Hepatocyte (in vitro differentiated cells): ENCODE results near the gene RIMS1.

Experiments
- EZH2 ChIP-seq: fragments of 200-600 bp; sonication (generic); IDR thresholded peaks from 2 replicates; pipeline ENCODE4 v1.6.1; 2016; ENCODE audit warnings: antibody characterized with exemption, mild to moderate bottlenecking, borderline replicate concordance
- EZH2phosphoT487 ChIP-seq: fragments of 200-600 bp; sonication (generic); IDR thresholded peaks from one replicate; pipeline ENCODE4 v1.6.1; 2018; ENCODE audit warnings: antibody characterized with exemption, mild to moderate bottlenecking, low read depth, moderate library complexity; ENCODE audit not compliant: unreplicated experiment, severe bottlenecking
- TF ChIP-seq, protein P1 (sequence below): fragments of 200-600 bp; sonication (generic); IDR thresholded peaks from 2 replicates; pipeline ENCODE4 v1.5.1; 2016; ENCODE audit warnings: antibody characterized with exemption, mild to moderate bottlenecking; ENCODE audit not compliant: poor library complexity

GRCh38 chr6:72132427-72132826 is 246.1 kb downstream of the RIMS1 start:
- TF ChIP-seq, protein P1, sequence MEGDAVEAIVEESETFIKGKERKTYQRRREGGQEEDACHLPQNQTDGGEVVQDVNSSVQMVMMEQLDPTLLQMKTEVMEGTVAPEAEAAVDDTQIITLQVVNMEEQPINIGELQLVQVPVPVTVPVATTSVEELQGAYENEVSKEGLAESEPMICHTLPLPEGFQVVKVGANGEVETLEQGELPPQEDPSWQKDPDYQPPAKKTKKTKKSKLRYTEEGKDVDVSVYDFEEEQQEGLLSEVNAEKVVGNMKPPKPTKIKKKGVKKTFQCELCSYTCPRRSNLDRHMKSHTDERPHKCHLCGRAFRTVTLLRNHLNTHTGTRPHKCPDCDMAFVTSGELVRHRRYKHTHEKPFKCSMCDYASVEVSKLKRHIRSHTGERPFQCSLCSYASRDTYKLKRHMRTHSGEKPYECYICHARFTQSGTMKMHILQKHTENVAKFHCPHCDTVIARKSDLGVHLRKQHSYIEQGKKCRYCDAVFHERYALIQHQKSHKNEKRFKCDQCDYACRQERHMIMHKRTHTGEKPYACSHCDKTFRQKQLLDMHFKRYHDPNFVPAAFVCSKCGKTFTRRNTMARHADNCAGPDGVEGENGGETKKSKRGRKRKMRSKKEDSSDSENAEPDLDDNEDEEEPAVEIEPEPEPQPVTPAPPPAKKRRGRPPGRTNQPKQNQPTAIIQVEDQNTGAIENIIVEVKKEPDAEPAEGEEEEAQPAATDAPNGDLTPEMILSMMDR, result no peak
- TF ChIP-seq EZH2 (no peak), EZH2phosphoT487 (no peak)
